CD4-positive, alpha-beta T cell treated with Interleukin-12 subunit alpha and Interleukin-12 subunit beta, for 1 hour (primary cell): ENCODE results near the gene ERCC6L.
A peak's percentile ranks its signal among the peaks of the same experiment; 100 is the strongest.
"Not testable (repeated sequence)": the region's sequence is repeated elsewhere in the genome, so short reads cannot be mapped to it uniquely, and the experiment has no call there.

Experiments
- DNase-seq: peaks from one replicate; pipeline ENCODE4 v3.0.0-alpha.2; 2020

ERCC6L gene

GRCh38 chrX:72245461-72246089, 6.7 kb upstream of the ERCC6L start:
- DNase-seq: peak; percentile 40

GRCh38 chrX:72243472-72243871, 4.6 kb upstream of the ERCC6L start:
- DNase-seq: no peak

- DNase-seq: no peak
Observed at GRCh38 chrX:72240976-72241375, 2.1 kb upstream of the ERCC6L start.

GRCh38 chrX:72238183-72238582, 644 bp downstream of the ERCC6L start:
- DNase-seq: no peak

- no peak for DNase-seq
Observed at GRCh38 chrX:72236841-72237240, 2.0 kb downstream of the ERCC6L start.

- no peak for DNase-seq
Observed at GRCh38 chrX:72230290-72230689, 8.5 kb downstream of the ERCC6L start.

GRCh38 chrX:72220375-72220774, 18.5 kb downstream of the ERCC6L start:
- DNase-seq: not testable (repeated sequence)

GRCh38 chrX:72216973-72217372, 21.9 kb downstream of the ERCC6L start:
- no peak for DNase-seq

- DNase-seq: no peak
Observed at GRCh38 chrX:72208126-72208800, 30.6 kb downstream of the ERCC6L start.

- DNase-seq: no peak
Observed at GRCh38 chrX:72207366-72207765, 31.5 kb downstream of the ERCC6L start.

- DNase-seq: no peak
Observed at GRCh38 chrX:72205706-72206105, 33.1 kb downstream of the ERCC6L start.

GRCh38 chrX:72203421-72203820, 35.4 kb downstream of the ERCC6L start:
- DNase-seq: no peak

- DNase-seq: no peak
Observed at GRCh38 chrX:72202792-72203401, 35.9 kb downstream of the ERCC6L start.

GRCh38 chrX:72201836-72202536, 36.8 kb downstream of the ERCC6L start:
- DNase-seq: no peak

- DNase-seq: no peak
Observed at GRCh38 chrX:72182924-72183323, 55.9 kb downstream of the ERCC6L start.

- peak; percentile 89 for DNase-seq
Observed at GRCh38 chrX:72181178-72182125, 57.4 kb downstream of the ERCC6L start, which contains the start of gene PIN4. Gene PIN4, plus strand, starts transcription at chrX:72181757. Its CDS starts 29 bp downstream, at chrX:72181786.

GRCh38 chrX:72180539-72180938, 58.3 kb downstream of the ERCC6L start:
- DNase-seq: no peak

GRCh38 chrX:72176981-72177380, 61.8 kb downstream of the ERCC6L start:
- DNase-seq: no peak

- DNase-seq: not testable (repeated sequence)
Observed at GRCh38 chrX:72176289-72176688, 62.5 kb downstream of the ERCC6L start.

- peak; percentile 77 for DNase-seq
Observed at GRCh38 chrX:72169008-72169728, 69.7 kb downstream of the ERCC6L start.

GRCh38 chrX:72165551-72165950, 73.3 kb downstream of the ERCC6L start:
- no peak for DNase-seq

GRCh38 chrX:72159769-72160168, 79.1 kb downstream of the ERCC6L start:
- DNase-seq: no peak
